ENCODE measurements around the gene RAD51B. TPM values are rescaled to one million over a fixed set of nuclear protein-coding genes. Genes with fewer than 3 reads are reported as not detected.

RAD51B gene
- polyA plus RNA-seq, 3 donors, result 3.6 to 11.6 (median 9.4) TPM

- Mint-ChIP-seq H3K27me3 (ENCODE audit: low read depth in 3 of 3) (peaks cover 0 to 4% (median 2%) of the 10 kb centered on the region in 3 donors), H3K4me3 (no peak overlapping the region)
- H4K20me1 ChIP-seq (ENCODE audit: insufficient read depth, low read length), result no peaks in the 10 kb centered on the region
Measured at GRCh38 chr14:68571114-68571591, 751.6 kb downstream of the RAD51B start.

GRCh38 chr14:68571928-68572525, 752.4 kb downstream of the RAD51B start:
- Mint-ChIP-seq H3K27ac (no peak overlapping the region), H3K4me3 (no peak overlapping the region), H3K36me3 (peaks cover 3 to 5% of the 10 kb centered on the region in 2 donors), H3K4me1 (peaks cover 40% of the 10 kb centered on the region), H3K9me3 (peaks cover 0 to 4% (median 2%) of the 10 kb centered on the region in 7 donors), H3K27me3 (ENCODE audit: low read depth in 3 of 3) (peaks cover 0 to 3% (median 2%) of the 10 kb centered on the region in 3 donors)
- Histone ChIP-seq H3K27me3 (ENCODE audit: control insufficient read depth in 2 of 2, insufficient read depth in 2 of 2, low read length in 2 of 2) (no peaks in the 10 kb centered on the region), H3K36me3 (replicated peaks in 1 of 2; ENCODE audit: control insufficient read depth in 1 of 2, insufficient read depth in 2 of 2, low read length in 2 of 2) (no peaks in the 10 kb centered on the region), H2AFZ (ENCODE audit: insufficient read depth, low read depth, low read length, poor library complexity, severe bottlenecking) (no peak overlapping the region), H3K4me3 (replicated peaks in 1 of 3; ENCODE audit: low read depth in 2 of 3, low read length in 3 of 3) (no peak overlapping the region), H3K4me1 (ENCODE audit: control insufficient read depth in 1 of 2, insufficient read depth in 2 of 2, low read length in 2 of 2) (peaks cover 37 to 42% of the 10 kb centered on the region in 2 donors), H3K9ac (ENCODE audit: insufficient read depth, low read length, poor library complexity, severe bottlenecking) (no peak overlapping the region), H3K27ac (ENCODE audit: low read depth in 1 of 2, low read length in 2 of 2) (no peak overlapping the region), H3K4me2 (replicated peaks; ENCODE audit: extremely low read depth, low read length, poor library complexity, severe bottlenecking) (no peak overlapping the region), H3K79me2 (ENCODE audit: insufficient read depth, low read length) (no peaks in the 10 kb centered on the region), H3K9me3 (replicated peaks in 1 of 2; ENCODE audit: control insufficient read depth in 1 of 2, insufficient read depth in 1 of 2, low read length in 2 of 2) (no peaks in the 10 kb centered on the region), H4K20me1 (ENCODE audit: insufficient read depth, low read length) (no peaks in the 10 kb centered on the region)
- 87% methylated on average over 7 of the region's 10 CpGs for whole genome bisulfite sequencing (ENCODE audit: insufficient coverage)
- no peak for DNase-seq
- no peak for TF ChIP-seq CTCF (IDR thresholded peaks at IDR 0.05)
- intact Hi-C loops (cut with micrococcal nuclease), result no loop called here

More at GRCh38 chr14:68571114-68571591, 751.6 kb downstream of the RAD51B start:
- H3K4me2 ChIP-seq (replicated peaks; ENCODE audit: extremely low read depth, low read length, poor library complexity, severe bottlenecking), result no peak overlapping the region
- intact Hi-C loops (cut with micrococcal nuclease), result no loop called here
- DNase-seq, result no peak
- H3K27me3 ChIP-seq (ENCODE audit: control insufficient read depth in 2 of 2, insufficient read depth in 2 of 2, low read length in 2 of 2), result no peaks in the 10 kb centered on the region
- 100% methylated on average over 2 of the region's 4 CpGs for WGBS (ENCODE audit: insufficient coverage)
- no peak overlapping the region for H2AFZ ChIP-seq (ENCODE audit: insufficient read depth, low read depth, low read length, poor library complexity, severe bottlenecking)
- H3K9ac ChIP-seq (ENCODE audit: insufficient read depth, low read length, poor library complexity, severe bottlenecking), result no peak overlapping the region
- peaks cover 3% of the 10 kb centered on the region in 2 donors for H3K36me3 Mint-ChIP-seq
- no peak overlapping the region for H3K4me3 ChIP-seq (replicated peaks in 1 of 3; ENCODE audit: low read depth in 2 of 3, low read length in 3 of 3)
- H3K9me3 Mint-ChIP-seq, result peaks cover 0 to 4% (median 2%) of the 10 kb centered on the region in 7 donors
- H3K9me3 ChIP-seq (replicated peaks in 1 of 2; ENCODE audit: control insufficient read depth in 1 of 2, insufficient read depth in 1 of 2, low read length in 2 of 2), result no peaks in the 10 kb centered on the region
- TF ChIP-seq CTCF (IDR thresholded peaks at IDR 0.05), result no peak
- peaks cover 31% of the 10 kb centered on the region for H3K4me1 Mint-ChIP-seq
- H3K36me3 ChIP-seq (replicated peaks in 1 of 2; ENCODE audit: control insufficient read depth in 1 of 2, insufficient read depth in 2 of 2, low read length in 2 of 2), result no peaks in the 10 kb centered on the region
- H3K27ac ChIP-seq (ENCODE audit: low read depth in 1 of 2, low read length in 2 of 2), result no peak overlapping the region
- no peaks in the 10 kb centered on the region for H3K79me2 ChIP-seq (ENCODE audit: insufficient read depth, low read length)
- no peak overlapping the region for H3K27ac Mint-ChIP-seq
- peaks cover 29 to 33% of the 10 kb centered on the region in 2 donors for H3K4me1 ChIP-seq (ENCODE audit: control insufficient read depth in 1 of 2, insufficient read depth in 2 of 2, low read length in 2 of 2)
